Measurements from ENCODE around the gene COL4A5.

Gene COL4A5

GRCh38 chrX:108640817-108641216 lies 201.2 kb downstream of the COL4A5 start:
- no peak for TF ChIP-seq CTCF (IDR thresholded peaks at IDR 0.05; ENCODE audit: insufficient read depth, low read length, poor library complexity, severe bottlenecking)
- TF ChIP-seq EZH2phosphoT487 (conservative IDR thresholded peaks at IDR 0.05; ENCODE audit: low read length), result no peak
- no peaks in the 10 kb centered on the region for H4K20me1 ChIP-seq (ENCODE audit: low read depth, low read length)
- no peak overlapping the region for H3K4me3 ChIP-seq (ENCODE audit: insufficient read depth, low read length, poor library complexity, severe bottlenecking)
- H3F3A ChIP-seq (ENCODE audit: insufficient read depth), result no peaks in the 10 kb centered on the region
- H3K79me2 ChIP-seq (ENCODE audit: insufficient read depth, low read length), result no peaks in the 10 kb centered on the region
- no peaks in the 10 kb centered on the region for H3K9me3 ChIP-seq (ENCODE audit: insufficient read depth, low read length)
- no peaks in the 10 kb centered on the region for H3K27me3 ChIP-seq (ENCODE audit: low read length)
- no peak overlapping the region for H3K27ac ChIP-seq (ENCODE audit: low read depth, low read length)
- no peaks in the 10 kb centered on the region for H3K36me3 ChIP-seq (ENCODE audit: low read length)
- H3K9ac ChIP-seq (ENCODE audit: low read length), result no peak overlapping the region
- no peak overlapping the region for H2AFZ ChIP-seq (ENCODE audit: low read depth, low read length, severe bottlenecking)
- H3K9me2 ChIP-seq (replicated peaks; ENCODE audit: insufficient read depth, low read length), result no peaks in the 10 kb centered on the region
- no peak overlapping the region for H3K4me2 ChIP-seq (ENCODE audit: low read depth, low read length, poor library complexity, severe bottlenecking)

GRCh38 chrX:108641589-108642272 lies 202.1 kb downstream of the COL4A5 start:
- Histone ChIP-seq H4K20me1 (ENCODE audit: low read depth, low read length) (no peaks in the 10 kb centered on the region), H3K9me3 (ENCODE audit: insufficient read depth, low read length) (no peaks in the 10 kb centered on the region), H3K27ac (ENCODE audit: low read depth, low read length) (no peak overlapping the region), H2AFZ (ENCODE audit: low read depth, low read length, severe bottlenecking) (no peak overlapping the region), H3K36me3 (ENCODE audit: low read length) (no peaks in the 10 kb centered on the region), H3K9me2 (replicated peaks; ENCODE audit: insufficient read depth, low read length) (no peaks in the 10 kb centered on the region), H3K9ac (ENCODE audit: low read length) (no peak overlapping the region), H3F3A (ENCODE audit: insufficient read depth) (no peaks in the 10 kb centered on the region), H3K79me2 (ENCODE audit: insufficient read depth, low read length) (no peaks in the 10 kb centered on the region), H3K4me3 (ENCODE audit: insufficient read depth, low read length, poor library complexity, severe bottlenecking) (no peak overlapping the region), H3K27me3 (ENCODE audit: low read length) (no peaks in the 10 kb centered on the region), H3K4me2 (ENCODE audit: low read depth, low read length, poor library complexity, severe bottlenecking) (no peak overlapping the region)
- TF ChIP-seq CTCF (IDR thresholded peaks at IDR 0.05; ENCODE audit: insufficient read depth, low read length, poor library complexity, severe bottlenecking) (no peak), EZH2phosphoT487 (conservative IDR thresholded peaks at IDR 0.05; ENCODE audit: low read length) (no peak)

DNA sequence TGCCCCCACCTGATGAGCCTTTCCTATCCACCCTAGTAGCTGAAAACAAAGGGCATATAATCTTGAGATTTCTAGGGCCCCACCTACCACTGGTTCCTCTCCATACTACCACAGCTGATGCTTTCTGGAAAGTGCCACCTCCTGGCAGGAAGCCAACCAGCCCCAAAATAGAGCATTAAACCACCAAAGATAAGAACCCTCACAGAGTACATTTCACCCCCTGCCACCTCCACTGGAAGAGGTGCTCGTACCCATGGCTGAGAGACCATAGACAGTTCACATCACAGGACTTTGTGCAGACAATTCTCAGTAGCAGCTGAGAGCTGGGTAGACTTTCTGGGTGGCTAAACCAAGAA lies 202.6 kb downstream of the COL4A5 start:
- no peak overlapping the region for H3K4me2 ChIP-seq (ENCODE audit: low read depth, low read length, poor library complexity, severe bottlenecking)
- no peaks in the 10 kb centered on the region for H3K9me2 ChIP-seq (replicated peaks; ENCODE audit: insufficient read depth, low read length)
- no peaks in the 10 kb centered on the region for H3K79me2 ChIP-seq (ENCODE audit: insufficient read depth, low read length)
- H3K27ac ChIP-seq (ENCODE audit: low read depth, low read length), result no peak overlapping the region
- H3F3A ChIP-seq (ENCODE audit: insufficient read depth), result no peaks in the 10 kb centered on the region
- H3K36me3 ChIP-seq (ENCODE audit: low read length), result no peaks in the 10 kb centered on the region
- no peak overlapping the region for H2AFZ ChIP-seq (ENCODE audit: low read depth, low read length, severe bottlenecking)
- no peaks in the 10 kb centered on the region for H3K9me3 ChIP-seq (ENCODE audit: insufficient read depth, low read length)
- H3K9ac ChIP-seq (ENCODE audit: low read length), result no peak overlapping the region
- H4K20me1 ChIP-seq (ENCODE audit: low read depth, low read length), result no peaks in the 10 kb centered on the region
- no peaks in the 10 kb centered on the region for H3K27me3 ChIP-seq (ENCODE audit: low read length)
- TF ChIP-seq EZH2phosphoT487 (conservative IDR thresholded peaks at IDR 0.05; ENCODE audit: low read length) (no peak), CTCF (IDR thresholded peaks at IDR 0.05; ENCODE audit: insufficient read depth, low read length, poor library complexity, severe bottlenecking) (no peak)
- H3K4me3 ChIP-seq (ENCODE audit: insufficient read depth, low read length, poor library complexity, severe bottlenecking), result no peak overlapping the region
